Measurements from ENCODE around the gene ARID3C. TPM values are rescaled to one million over a fixed set of nuclear protein-coding genes. Genes with fewer than 3 reads are reported as not detected.
A peak's percentile ranks its signal among the peaks of the same experiment; 100 is the strongest.

Gene ARID3C
- total RNA-seq, 1 experiment from 2014 or later = 0.33 TPM

DNA sequence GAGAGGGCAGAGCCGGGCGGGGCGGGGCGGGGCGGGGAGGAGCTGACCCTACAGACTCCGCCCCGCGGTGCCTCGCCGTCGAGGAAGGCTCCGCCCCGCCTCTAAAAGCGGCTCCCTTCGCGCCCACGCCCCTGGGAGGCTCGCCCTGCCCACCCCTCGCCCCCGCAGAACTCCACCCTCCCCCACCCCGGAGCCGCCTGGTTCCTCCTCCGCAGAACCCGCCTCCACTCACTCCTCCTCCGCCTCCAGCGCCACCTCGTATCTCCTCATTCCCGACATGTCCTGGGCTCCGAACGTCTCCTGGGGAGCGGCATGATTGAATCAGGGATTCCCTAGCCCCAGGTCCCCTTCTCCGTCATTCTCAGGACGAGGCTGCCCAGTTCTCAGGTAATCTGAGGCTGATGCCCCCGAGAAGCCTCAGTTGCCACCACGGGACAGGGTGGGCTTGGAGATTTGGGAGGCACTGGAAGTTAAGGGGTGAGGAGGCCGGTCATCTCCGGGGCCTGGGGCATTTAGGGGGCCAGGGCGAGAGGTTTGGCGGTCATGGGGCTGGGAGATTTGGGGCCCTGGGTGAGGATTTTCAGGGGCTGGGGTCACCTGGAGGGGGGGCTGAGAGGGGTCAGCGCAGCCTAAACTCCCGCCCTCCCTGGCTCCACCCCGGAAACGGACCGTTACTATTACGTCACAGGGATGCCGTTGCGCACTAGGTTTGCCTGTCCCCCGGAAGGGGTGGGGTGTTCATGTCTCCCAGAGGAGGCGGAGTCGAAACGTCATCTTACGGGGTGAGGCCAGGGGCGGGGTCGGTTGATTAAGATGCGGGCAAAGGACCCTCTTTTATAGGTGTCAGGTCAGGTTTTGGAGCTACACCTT lies 36.8 kb upstream of the ARID3C start:
- Histone ChIP-seq H3K9me3 (ENCODE audit: control insufficient read depth, insufficient read depth, low read depth, low read length) (no peaks in the 10 kb centered on the region), H3K36me3 (ENCODE audit: control insufficient read depth, insufficient read depth, low read length) (no peaks in the 10 kb centered on the region), H3K27me3 (ENCODE audit: control insufficient read depth, insufficient read depth, low read length) (no peaks in the 10 kb centered on the region), H3K4me1 (ENCODE audit: control insufficient read depth, insufficient read depth, low read length) (peaks cover 8% of the 10 kb centered on the region; the same call in 1 of the 2 replicates), H3K27ac (ENCODE audit: low read length) (peak overlapping the region; percentile 97), H3K4me3 (ENCODE audit: low read depth in 2 of 2, low read length in 2 of 2) (peak overlapping the region; percentile 94 to 98)
- intact Hi-C loops (cut with micrococcal nuclease; ENCODE audit: unreplicated experiment) = no loop called here
- CTCF ChIA-PET = interaction anchor here (0.6 to 2.5 kb wide), 8 partner anchors 10 to 102 kb away, joined by 3 to 11 read pairs (median 4); partner anchors contain the start of gene GALT
- in situ Hi-C loops (cut with HindIII; ENCODE audit: low pct_unique_long_range_greater_than_20kb, low sequenced_read_pairs) = no loop called here
- POLR2A ChIA-PET = interaction anchor here (0.6 to 0.8 kb wide), 4 partner anchors 28 to 513 kb away, joined by 3 to 9 read pairs (median 4); partner anchors contain the start of gene SIGMAR1
- DNase-seq (ENCODE audit: low read depth, low spot score) (peak; percentile 67), ATAC-seq (peak; percentile 91)
- TSS peak; percentile 95 for BruUV-seq (replicated peaks)
- TF ChIP-seq POLR2AphosphoS5 (IDR thresholded peaks at IDR 0.05; ENCODE audit: low read depth, low read length) = peak; percentile 89
- TF ChIP-seq, protein P1, sequence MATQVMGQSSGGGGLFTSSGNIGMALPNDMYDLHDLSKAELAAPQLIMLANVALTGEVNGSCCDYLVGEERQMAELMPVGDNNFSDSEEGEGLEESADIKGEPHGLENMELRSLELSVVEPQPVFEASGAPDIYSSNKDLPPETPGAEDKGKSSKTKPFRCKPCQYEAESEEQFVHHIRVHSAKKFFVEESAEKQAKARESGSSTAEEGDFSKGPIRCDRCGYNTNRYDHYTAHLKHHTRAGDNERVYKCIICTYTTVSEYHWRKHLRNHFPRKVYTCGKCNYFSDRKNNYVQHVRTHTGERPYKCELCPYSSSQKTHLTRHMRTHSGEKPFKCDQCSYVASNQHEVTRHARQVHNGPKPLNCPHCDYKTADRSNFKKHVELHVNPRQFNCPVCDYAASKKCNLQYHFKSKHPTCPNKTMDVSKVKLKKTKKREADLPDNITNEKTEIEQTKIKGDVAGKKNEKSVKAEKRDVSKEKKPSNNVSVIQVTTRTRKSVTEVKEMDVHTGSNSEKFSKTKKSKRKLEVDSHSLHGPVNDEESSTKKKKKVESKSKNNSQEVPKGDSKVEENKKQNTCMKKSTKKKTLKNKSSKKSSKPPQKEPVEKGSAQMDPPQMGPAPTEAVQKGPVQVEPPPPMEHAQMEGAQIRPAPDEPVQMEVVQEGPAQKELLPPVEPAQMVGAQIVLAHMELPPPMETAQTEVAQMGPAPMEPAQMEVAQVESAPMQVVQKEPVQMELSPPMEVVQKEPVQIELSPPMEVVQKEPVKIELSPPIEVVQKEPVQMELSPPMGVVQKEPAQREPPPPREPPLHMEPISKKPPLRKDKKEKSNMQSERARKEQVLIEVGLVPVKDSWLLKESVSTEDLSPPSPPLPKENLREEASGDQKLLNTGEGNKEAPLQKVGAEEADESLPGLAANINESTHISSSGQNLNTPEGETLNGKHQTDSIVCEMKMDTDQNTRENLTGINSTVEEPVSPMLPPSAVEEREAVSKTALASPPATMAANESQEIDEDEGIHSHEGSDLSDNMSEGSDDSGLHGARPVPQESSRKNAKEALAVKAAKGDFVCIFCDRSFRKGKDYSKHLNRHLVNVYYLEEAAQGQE (IDR thresholded peaks at IDR 0.05; ENCODE audit: insufficient read depth in 1 of 2, low read depth in 2 of 2, low read length in 1 of 2) = no peak
- TF ChIP-seq, protein P2, sequence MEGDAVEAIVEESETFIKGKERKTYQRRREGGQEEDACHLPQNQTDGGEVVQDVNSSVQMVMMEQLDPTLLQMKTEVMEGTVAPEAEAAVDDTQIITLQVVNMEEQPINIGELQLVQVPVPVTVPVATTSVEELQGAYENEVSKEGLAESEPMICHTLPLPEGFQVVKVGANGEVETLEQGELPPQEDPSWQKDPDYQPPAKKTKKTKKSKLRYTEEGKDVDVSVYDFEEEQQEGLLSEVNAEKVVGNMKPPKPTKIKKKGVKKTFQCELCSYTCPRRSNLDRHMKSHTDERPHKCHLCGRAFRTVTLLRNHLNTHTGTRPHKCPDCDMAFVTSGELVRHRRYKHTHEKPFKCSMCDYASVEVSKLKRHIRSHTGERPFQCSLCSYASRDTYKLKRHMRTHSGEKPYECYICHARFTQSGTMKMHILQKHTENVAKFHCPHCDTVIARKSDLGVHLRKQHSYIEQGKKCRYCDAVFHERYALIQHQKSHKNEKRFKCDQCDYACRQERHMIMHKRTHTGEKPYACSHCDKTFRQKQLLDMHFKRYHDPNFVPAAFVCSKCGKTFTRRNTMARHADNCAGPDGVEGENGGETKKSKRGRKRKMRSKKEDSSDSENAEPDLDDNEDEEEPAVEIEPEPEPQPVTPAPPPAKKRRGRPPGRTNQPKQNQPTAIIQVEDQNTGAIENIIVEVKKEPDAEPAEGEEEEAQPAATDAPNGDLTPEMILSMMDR (IDR thresholded peaks at IDR 0.05) = no peak
- no peak for TF ChIP-seq TCF7L2 (IDR thresholded peaks at IDR 0.05; ENCODE audit: low read depth, low read length)
- TF ChIP-seq SIN3A (IDR thresholded peaks at IDR 0.05; ENCODE audit: borderline replicate concordance, insufficient read depth, low read depth, low read length) = peak; percentile 37; the same call in 1 of the 2 replicates

DNA sequence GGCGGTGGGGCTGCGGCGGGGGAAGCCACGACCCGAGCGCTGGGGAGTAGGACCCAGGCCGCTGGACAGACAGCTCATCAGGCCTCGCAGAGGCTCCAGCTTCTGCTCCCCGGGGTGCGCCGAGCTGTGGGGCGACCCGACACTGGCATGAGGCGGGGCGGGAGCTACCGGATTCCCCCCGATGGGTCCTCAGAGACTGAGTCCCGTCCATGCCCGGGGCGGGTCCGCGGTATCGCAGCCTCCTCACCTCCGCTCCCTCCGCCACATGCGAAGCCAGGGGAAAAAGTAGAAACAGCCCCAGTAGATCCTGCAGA lies 36.2 kb upstream of the ARID3C start:
- DNase-seq (ENCODE audit: low read depth, low spot score) (no peak), ATAC-seq (peak; percentile 40)
- Histone ChIP-seq H3K4me1 (ENCODE audit: control insufficient read depth, insufficient read depth, low read length) (peaks cover 8% of the 10 kb centered on the region; the same call in 1 of the 2 replicates), H3K4me3 (ENCODE audit: low read depth in 2 of 2, low read length in 2 of 2) (peak overlapping the region; percentile 65 to 94), H3K27ac (ENCODE audit: low read length) (peak overlapping the region; percentile 70), H3K27me3 (ENCODE audit: control insufficient read depth, insufficient read depth, low read length) (no peaks in the 10 kb centered on the region), H3K36me3 (ENCODE audit: control insufficient read depth, insufficient read depth, low read length) (no peaks in the 10 kb centered on the region), H3K9me3 (ENCODE audit: control insufficient read depth, insufficient read depth, low read depth, low read length) (no peaks in the 10 kb centered on the region)
- CTCF ChIA-PET = interaction anchor here (0.6 to 2.5 kb wide), 8 partner anchors 9 to 101 kb away, joined by 3 to 11 read pairs (median 4); partner anchors contain the start of gene GALT
- POLR2A ChIA-PET = interaction anchor here (0.6 to 0.8 kb wide), 3 partner anchors 28 to 514 kb away, joined by 3 to 5 read pairs (median 3); partner anchors contain the start of gene SIGMAR1
- in situ Hi-C loops (cut with HindIII; ENCODE audit: low pct_unique_long_range_greater_than_20kb, low sequenced_read_pairs) = no loop called here
- intact Hi-C loops (cut with micrococcal nuclease; ENCODE audit: unreplicated experiment) = no loop called here
- TF ChIP-seq, protein P1 (IDR thresholded peaks at IDR 0.05; ENCODE audit: insufficient read depth in 1 of 2, low read depth in 2 of 2, low read length in 1 of 2) = no peak
- TF ChIP-seq SIN3A (IDR thresholded peaks at IDR 0.05; ENCODE audit: borderline replicate concordance, insufficient read depth, low read depth, low read length) = peak; percentile 47; the same call in 1 of the 2 replicates
- BruUV-seq (replicated peaks) = no TSS peak
